Common myeloid progenitor, CD34-positive (primary cell): ENCODE results near the gene FCHO2.

Experiments
- CTCF ChIA-PET: fragments of 350-600 bp; sonication (Branson Sonifier 250); formaldehyde crosslinking; loops from one replicate; lab custom pipeline; 2021; ENCODE audit warnings: antibody characterized with exemption; lab: Charles Lee
- POLR2A ChIA-PET: fragments of 350-600 bp; sonication (Branson Sonifier 250); formaldehyde crosslinking; loops from one replicate; lab custom pipeline; 2021; ENCODE audit warnings: antibody characterized with exemption; lab: Charles Lee
- DNase-seq, 3 donors: peaks; one replicate each; pipeline versions ENCODE4 v3.0.0 to v3.0.0-alpha.2; 2013
- H3K27ac ChIP-seq, 2 experiments: 1 replicate in 1 of 2; 2 replicates in 1 of 2; pipeline ENCODE4 v1.7.0; 2013; ENCODE audit warnings: inconsistent platforms in 2 of 2, low read length in 2 of 2, mild to moderate bottlenecking in 2 of 2, low read depth in 1 of 2, moderate library complexity in 1 of 2; ENCODE audit not compliant: severe bottlenecking in 2 of 2, insufficient read depth in 1 of 2, poor library complexity in 1 of 2
- H3K27me3 ChIP-seq, 5 experiments: replicated peaks in 2 of 5; 1 replicate in 3 of 5; 2 replicates in 2 of 5; pipeline versions ENCODE4 v1.6.1 to v1.7.0; 2013; ENCODE audit warnings: low read length in 4 of 5, mild to moderate bottlenecking in 2 of 5, moderate library complexity in 2 of 5, inconsistent platforms in 1 of 5; ENCODE audit not compliant: insufficient read depth in 5 of 5, control insufficient read depth in 4 of 5
- H3K36me3 ChIP-seq, 4 experiments: 1 replicate in 2 of 4; 2 replicates in 2 of 4; pipeline versions ENCODE4 v1.6.1 to v1.7.0; 2013; ENCODE audit warnings: low read length in 3 of 4, control low read depth in 1 of 4, mild to moderate bottlenecking in 1 of 4; ENCODE audit not compliant: control insufficient read depth in 4 of 4, insufficient read depth in 4 of 4
- H3K4me1 ChIP-seq, 4 experiments: 1 replicate in 3 of 4; 2 replicates in 1 of 4; pipeline versions ENCODE4 v1.6.1 to v1.7.1; 2013; ENCODE audit warnings: low read length in 3 of 4, mild to moderate bottlenecking in 3 of 4, control low read depth in 1 of 4, inconsistent platforms in 1 of 4, moderate library complexity in 1 of 4; ENCODE audit not compliant: control insufficient read depth in 4 of 4, insufficient read depth in 4 of 4; ENCODE audit errors: control extremely low read depth in 1 of 4
- H3K4me3 ChIP-seq, 7 experiments: 1 replicate in 4 of 7; 2 replicates in 3 of 7; pipeline versions ENCODE4 v1.5.1 to v1.7.0; 2013; ENCODE audit warnings: mild to moderate bottlenecking in 7 of 7, low read length in 6 of 7, moderate library complexity in 6 of 7, inconsistent platforms in 2 of 7, low read depth in 2 of 7, control low read depth in 1 of 7; ENCODE audit not compliant: insufficient read depth in 4 of 7, control insufficient read depth in 1 of 7; ENCODE audit errors: extremely low read depth in 1 of 7
- H3K9me3 ChIP-seq, 5 experiments: 1 replicate in 4 of 5; 2 replicates in 1 of 5; pipeline versions ENCODE4 v1.6.1 to v1.7.1; 2013; ENCODE audit warnings: low read length in 4 of 5, mild to moderate bottlenecking in 2 of 5, inconsistent platforms in 1 of 5, low read depth in 1 of 5, moderate library complexity in 1 of 5; ENCODE audit not compliant: control insufficient read depth in 4 of 5, insufficient read depth in 2 of 5; ENCODE audit errors: control extremely low read depth in 1 of 5
- WGBS: methylation state at CpG from one replicate; pipeline ENCODE4 v1.1.5; 2013; ENCODE audit not compliant: insufficient coverage; 5-methylcytosine and 5-hydroxymethylcytosine counted together

The FCHO2 gene

GRCh38 chr5:73131711-73132425 is 176.0 kb downstream of the FCHO2 start:
- H3K4me3 ChIP-seq = no peak overlapping the region
- POLR2A ChIA-PET = no interaction called here
- no peak for DNase-seq
- no peak overlapping the region for H3K27ac ChIP-seq
- peaks cover 3 to 71% (median 45%) of the 10 kb centered on the region in 5 experiments for H3K27me3 ChIP-seq
- CTCF ChIA-PET = no interaction called here
- no peaks in the 10 kb centered on the region for H3K4me1 ChIP-seq
- WGBS = no CpG with 5 or more reads among the region's 3 CpGs
- H3K9me3 ChIP-seq = no peaks in the 10 kb centered on the region
- no peaks in the 10 kb centered on the region for H3K36me3 ChIP-seq

- no peaks in the 10 kb centered on the region for H3K9me3 ChIP-seq
- DNase-seq = no peak
- no peak overlapping the region for H3K4me3 ChIP-seq
- H3K27ac ChIP-seq = no peak overlapping the region
- H3K36me3 ChIP-seq = no peaks in the 10 kb centered on the region
- WGBS = no CpG with 5 or more reads among the region's 2 CpGs
- H3K27me3 ChIP-seq = peaks cover 3 to 77% (median 45%) of the 10 kb centered on the region in 5 experiments
- POLR2A ChIA-PET = no interaction called here
- CTCF ChIA-PET = interaction anchor here (0.8 kb wide), 2 partner anchors 10 to 20 kb away, joined by 3 read pairs; no protein-coding TSS in a partner anchor
- no peaks in the 10 kb centered on the region for H3K4me1 ChIP-seq
These were observed 176.9 kb downstream of the FCHO2 start for GRCh38 chr5:73132759-73133158.

DNA sequence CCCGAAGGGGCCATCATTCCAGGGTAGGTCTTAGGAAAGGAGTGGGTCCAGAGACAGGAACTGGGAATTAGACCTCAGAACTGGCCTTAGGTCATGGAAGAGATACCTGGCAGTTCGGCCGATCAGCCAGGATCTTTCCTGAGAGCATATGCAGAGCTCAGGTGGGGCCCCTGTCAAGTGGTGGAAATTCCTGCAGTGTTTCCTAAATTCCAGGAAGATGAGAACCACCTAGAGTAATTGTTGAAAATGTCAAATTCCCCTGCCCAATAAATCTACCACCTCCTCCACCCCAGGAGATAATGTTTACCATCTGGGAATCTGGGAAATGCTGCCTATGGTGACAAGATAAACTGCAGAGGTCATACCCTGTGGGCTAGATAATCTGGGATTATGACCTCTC is 179.2 kb downstream of the FCHO2 start:
- peaks cover 6 to 80% (median 37%) of the 10 kb centered on the region in 5 experiments for H3K27me3 ChIP-seq
- no peaks in the 10 kb centered on the region for H3K4me1 ChIP-seq
- POLR2A ChIA-PET = no interaction called here
- H3K27ac ChIP-seq = no peak overlapping the region
- H3K4me3 ChIP-seq = no peak overlapping the region
- CTCF ChIA-PET = interaction anchor here (1.0 to 1.3 kb wide), 3 partner anchors 9 to 37 kb away, joined by 3 to 6 read pairs (median 3); no protein-coding TSS in a partner anchor
- H3K9me3 ChIP-seq = no peaks in the 10 kb centered on the region
- no peaks in the 10 kb centered on the region for H3K36me3 ChIP-seq
- no peak for DNase-seq
- whole genome bisulfite sequencing = 100% methylated on average over 3 of the region's 3 CpGs

- CTCF ChIA-PET = interaction anchor here (1.3 kb wide), 1 partner anchor 37 kb away, joined by 6 read pairs; no protein-coding TSS in a partner anchor
These were observed 179.7 kb downstream of the FCHO2 start for GRCh38 chr5:73135429-73136054.

DNA sequence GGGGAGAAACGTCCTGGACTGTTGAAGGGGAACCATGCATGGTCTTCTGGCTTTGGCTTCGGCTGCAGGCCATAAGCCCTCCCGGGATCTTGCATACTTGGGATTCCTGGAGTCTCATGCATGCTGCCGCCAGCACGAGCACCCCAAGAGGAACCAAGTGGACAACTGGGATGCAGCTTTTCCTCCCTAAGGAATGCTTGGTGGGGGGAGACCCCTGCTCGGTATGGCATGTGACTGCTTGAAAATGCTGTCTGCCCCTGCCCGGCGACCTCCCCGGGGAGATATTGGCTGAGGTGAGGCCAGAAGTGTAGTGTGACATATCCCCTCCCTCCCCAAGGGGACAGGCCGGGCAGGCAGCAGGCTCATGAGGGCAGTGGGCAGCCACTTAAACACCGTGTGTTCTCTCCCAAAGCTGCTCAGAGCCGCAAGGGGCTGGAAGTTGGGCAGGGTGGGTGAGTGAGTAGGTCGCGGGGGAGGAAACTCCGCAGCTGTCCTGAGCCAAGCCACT is 180.3 kb downstream of the FCHO2 start:
- ChIA-PET CTCF (interaction anchor here (1.6 kb wide), 1 partner anchor 12 kb away, joined by 3 read pairs; no protein-coding TSS in a partner anchor), POLR2A (no interaction called here)
- Histone ChIP-seq H3K4me3 (no peak overlapping the region), H3K36me3 (no peaks in the 10 kb centered on the region), H3K27me3 (peaks cover 10 to 77% (median 31%) of the 10 kb centered on the region in 5 experiments), H3K27ac (no peak overlapping the region), H3K9me3 (no peaks in the 10 kb centered on the region), H3K4me1 (no peaks in the 10 kb centered on the region)
- DNase-seq = no peak
- WGBS = 79% methylated on average over 12 of the region's 15 CpGs

More at GRCh38 chr5:73135429-73136054, 179.7 kb downstream of the FCHO2 start:
- no peak overlapping the region for H3K27ac ChIP-seq
- WGBS = 58% methylated on average over 6 of the region's 6 CpGs
- H3K36me3 ChIP-seq = no peaks in the 10 kb centered on the region
- peaks cover 6 to 77% (median 34%) of the 10 kb centered on the region in 5 experiments for H3K27me3 ChIP-seq
- DNase-seq = peak; percentile 23 to 47 (median 30)
- POLR2A ChIA-PET = no interaction called here
- no peaks in the 10 kb centered on the region for H3K9me3 ChIP-seq
- no peaks in the 10 kb centered on the region for H3K4me1 ChIP-seq
- no peak overlapping the region for H3K4me3 ChIP-seq

DNA sequence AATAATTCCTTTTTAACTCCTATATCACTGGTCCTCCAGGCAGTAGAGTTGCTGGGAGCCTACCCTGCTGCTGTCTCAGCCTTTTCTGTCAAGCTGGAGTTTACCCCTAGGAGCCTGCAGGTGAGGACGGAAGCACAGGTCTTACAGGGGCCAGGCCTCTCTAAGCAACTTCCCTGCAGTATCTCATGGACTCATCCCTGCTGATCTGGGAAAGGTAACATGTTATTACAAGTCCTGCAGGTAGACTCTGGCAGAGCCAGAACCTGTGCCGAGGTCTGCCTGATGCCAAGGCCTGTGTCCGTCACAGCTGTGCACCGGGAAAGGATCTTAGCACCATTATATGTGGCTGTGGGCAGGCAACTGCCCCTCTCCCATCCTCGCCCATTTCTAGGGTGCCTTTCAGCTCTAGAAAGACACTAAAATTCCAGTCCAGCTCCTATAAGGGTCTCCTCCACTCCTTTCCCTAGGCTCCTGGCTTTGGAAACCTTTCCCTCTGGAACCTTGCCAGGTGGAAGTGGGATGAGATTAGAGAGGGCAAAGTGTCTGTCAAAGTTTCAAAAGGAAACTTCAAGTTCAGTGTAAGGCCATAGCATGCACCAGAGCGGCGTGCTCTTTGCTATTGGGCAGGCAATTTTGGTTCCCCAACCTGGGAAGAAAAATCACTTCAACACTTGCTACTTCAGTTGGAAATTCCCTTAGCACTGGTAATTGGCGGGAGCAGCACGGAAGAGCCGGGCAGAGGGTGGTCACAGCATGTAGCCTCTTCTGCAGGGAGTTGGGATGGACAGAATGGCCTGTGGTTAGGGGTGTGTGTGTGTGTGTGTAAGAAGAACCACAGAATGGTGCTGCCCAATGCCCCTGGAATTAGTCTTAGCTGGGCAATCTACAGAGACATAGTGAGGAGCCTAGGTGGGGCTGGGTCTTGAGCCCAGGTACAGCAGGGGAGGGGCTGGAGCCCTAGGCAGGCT is 182.0 kb downstream of the FCHO2 start:
- DNase-seq = no peak
- Histone ChIP-seq H3K36me3 (no peaks in the 10 kb centered on the region), H3K4me3 (no peak overlapping the region), H3K27ac (no peak overlapping the region), H3K9me3 (no peaks in the 10 kb centered on the region), H3K27me3 (peaks cover 12 to 71% (median 21%) of the 10 kb centered on the region in 5 experiments), H3K4me1 (no peaks in the 10 kb centered on the region)
- POLR2A ChIA-PET = interaction anchor here (0.6 kb wide), 1 partner anchor 68 kb away, joined by 3 read pairs; no protein-coding TSS in a partner anchor
- CTCF ChIA-PET = interaction anchor here (1.0 to 1.6 kb wide), 2 partner anchors 14 to 247 kb away, joined by 3 read pairs; no protein-coding TSS in a partner anchor
- WGBS = 95% methylated on average over 6 of the region's 10 CpGs
